Activated naive CD4-positive, alpha-beta T cell treated with anti-CD3 and anti-CD28 coated beads, Interleukin-2, amount 50 U/mL, for 16 hours (primary cell): ENCODE data around the gene EPOP.

Experiments
- DNase-seq: peaks from one replicate; pipeline ENCODE4 v3.0.0-alpha.2; 2020

EPOP gene

DNA sequence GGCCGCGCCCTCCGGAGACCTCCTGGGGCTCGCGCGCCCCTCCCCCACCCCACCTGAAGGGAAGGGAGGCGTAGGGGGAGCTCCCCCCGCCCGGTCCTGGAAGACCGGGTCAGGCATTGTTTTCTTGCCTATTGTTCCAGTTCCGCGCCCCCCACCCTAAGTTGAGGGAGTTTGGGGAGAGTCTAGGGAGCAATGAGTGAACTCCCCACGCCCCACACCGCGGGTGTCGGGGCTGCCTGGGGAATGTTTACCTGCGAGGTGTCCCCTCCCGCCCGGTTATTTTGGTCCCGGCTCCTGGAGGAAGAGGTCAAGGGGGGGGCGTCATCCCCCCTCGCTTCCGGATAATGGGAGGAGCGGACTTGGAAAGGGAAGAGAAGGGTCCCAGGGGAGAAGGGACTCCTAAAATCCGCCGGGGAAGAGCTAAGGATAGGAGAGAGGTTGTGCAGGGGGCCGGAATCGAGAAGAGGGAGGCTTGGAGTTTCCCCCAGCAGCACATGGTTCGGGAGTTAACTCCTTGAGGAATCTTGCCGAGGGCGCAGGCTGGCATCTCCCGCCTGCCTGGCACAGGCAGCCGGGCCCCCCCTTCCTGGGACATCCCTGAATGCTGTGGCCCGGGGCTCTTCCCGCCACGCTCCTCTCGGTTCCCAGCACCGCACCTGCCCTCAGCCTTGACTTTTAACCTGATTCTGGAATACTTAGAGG, 31.2 kb upstream of the EPOP start:
- peak; percentile 41 for DNase-seq

DNA sequence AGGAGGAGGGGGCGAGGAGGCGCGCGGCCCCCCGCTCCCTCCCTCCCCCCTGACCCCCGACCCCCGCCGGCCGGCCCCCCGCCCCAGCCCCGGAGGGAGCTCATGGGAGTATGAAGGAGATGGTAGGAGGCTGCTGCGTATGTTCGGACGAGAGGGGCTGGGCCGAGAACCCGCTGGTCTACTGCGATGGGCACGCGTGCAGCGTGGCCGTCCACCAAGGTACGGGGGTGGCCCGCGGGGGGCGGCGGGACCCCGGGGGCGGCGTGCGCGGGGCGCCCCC, 30.7 kb upstream of the EPOP start:
- no peak for DNase-seq

DNA sequence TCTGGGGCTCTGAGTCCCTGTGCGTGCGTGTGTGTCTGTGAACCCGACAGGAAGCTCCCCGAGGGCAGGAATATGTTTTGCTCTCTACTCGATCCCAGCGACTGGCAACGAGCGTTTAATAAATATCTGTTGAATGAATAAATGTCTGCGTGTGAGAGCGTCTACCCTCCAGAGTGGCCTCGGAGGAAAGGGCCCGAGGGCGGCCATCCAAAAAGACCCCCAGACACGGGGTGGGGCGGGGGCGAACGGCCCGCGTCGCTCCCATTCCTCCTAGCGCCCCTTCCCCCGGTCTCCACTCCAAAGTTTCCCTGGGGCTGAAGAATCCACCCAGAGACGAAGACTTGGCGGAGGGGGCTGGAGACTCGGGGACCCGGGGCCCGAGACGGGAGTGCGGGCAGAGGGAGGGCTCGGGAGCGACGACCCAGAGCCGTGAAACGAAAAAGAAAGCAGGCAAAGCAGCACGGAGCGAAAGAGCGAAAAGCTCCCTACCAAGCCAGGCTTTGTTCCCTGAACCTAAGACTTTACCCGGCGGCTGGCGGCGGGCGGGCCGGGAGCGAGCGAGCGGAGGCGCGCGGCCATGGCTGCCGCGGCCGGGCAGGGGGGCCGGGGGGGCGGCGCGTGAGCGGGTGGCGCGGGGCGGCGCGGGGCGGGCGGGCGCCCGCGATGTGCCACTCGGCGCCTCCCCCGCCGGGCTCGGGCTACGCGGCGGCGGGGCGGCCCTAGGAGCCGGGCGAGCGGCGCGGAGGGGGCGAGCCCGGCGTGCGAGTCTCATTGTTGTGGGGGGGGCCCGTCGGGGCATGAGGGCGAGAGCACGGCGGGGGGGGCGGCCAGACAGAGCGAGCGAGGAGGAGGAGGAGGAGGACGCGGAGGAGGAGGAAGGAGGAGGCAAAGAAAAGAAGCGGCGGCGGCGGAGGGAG, 30.1 kb upstream of the EPOP start, which contains the start of gene MLLT6:
Gene MLLT6, plus strand, starts transcription at position 668 of the 917 bp plus-strand sequence. CDS start 360 bp downstream, outside the sequence.
- DNase-seq = peak; percentile 80

DNA sequence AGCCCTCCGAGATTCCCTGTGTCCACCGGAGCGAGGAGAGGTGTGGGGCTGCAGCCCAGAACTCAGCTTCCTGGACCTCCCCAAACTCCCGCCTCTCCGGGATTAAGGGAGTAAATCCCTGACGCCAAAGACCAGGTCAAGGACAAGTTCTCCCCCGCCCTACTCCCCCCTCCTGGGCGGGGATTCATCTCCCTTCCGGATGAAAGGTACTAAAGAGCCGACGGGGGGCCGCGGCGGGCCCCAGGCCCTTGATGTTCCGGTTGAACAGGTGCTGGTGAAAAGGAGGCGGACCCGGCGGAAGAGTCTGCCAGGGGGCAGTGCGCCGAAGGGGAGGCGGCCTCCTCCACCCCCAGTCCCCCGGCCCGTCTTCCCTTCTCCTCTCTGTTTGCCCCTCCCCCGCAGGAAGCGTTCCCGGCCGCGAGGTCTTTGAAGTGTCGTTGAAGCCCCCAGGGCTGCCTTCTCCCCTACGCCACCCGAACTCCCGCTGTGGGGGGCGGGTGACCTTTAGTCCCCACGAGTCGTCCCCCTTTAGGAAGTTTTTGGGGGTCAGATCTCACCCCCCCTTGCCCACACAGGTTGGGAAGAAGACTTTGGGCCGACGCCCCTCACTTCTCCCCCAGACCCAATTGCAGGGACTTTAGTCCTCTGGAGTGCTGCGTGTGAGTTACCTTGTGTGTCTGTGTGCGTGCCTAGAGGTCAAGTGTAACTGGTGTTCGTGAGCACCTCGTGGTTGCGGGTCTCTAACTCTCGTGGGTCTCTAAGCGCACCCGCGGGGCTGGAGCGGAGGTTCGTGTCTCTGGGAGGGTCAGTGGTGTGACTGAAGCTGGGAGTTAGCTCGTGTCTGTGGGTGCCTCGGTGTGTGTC, 29.2 kb upstream of the EPOP start:
- DNase-seq = peak; percentile 86

DNA sequence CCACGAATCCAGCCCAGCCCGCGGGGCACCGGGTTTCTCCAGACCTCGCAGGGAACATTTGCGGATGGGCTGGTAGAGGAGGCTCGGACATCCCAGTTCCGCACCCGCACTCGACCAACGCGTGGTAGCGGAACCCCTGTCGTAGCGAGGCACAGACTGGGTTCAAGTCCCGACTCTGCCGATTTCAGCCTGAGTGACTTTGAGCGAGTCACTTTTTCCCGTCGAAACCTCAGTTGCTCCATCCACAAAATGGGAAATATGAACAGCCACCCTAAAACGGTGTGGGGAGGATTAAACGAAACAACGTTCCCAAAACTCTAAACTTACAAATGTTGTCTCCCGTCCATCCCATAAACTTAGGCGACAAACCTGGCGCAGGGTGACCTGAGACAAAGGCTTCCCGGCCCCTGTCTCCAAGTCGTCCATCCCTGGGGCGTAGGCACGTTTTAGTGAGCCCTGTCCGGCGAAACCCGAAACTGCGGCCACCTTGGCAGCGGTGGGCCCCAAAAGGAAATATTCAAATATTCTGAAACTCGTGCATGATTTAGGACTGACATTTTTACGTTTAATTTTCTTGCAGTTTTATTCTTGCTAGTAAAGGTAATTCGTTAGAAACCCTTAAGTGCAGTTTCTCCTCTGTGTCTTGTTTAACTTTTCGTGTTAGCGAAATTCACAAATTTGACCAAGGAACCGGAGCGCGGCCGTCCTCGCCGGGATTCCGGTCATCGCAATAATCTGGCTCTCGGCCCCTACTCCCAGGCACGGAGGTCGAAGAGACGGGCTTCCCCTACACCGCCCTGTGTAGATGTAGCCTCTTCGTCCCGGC, 28.4 kb upstream of the EPOP start:
- no peak for DNase-seq

DNA sequence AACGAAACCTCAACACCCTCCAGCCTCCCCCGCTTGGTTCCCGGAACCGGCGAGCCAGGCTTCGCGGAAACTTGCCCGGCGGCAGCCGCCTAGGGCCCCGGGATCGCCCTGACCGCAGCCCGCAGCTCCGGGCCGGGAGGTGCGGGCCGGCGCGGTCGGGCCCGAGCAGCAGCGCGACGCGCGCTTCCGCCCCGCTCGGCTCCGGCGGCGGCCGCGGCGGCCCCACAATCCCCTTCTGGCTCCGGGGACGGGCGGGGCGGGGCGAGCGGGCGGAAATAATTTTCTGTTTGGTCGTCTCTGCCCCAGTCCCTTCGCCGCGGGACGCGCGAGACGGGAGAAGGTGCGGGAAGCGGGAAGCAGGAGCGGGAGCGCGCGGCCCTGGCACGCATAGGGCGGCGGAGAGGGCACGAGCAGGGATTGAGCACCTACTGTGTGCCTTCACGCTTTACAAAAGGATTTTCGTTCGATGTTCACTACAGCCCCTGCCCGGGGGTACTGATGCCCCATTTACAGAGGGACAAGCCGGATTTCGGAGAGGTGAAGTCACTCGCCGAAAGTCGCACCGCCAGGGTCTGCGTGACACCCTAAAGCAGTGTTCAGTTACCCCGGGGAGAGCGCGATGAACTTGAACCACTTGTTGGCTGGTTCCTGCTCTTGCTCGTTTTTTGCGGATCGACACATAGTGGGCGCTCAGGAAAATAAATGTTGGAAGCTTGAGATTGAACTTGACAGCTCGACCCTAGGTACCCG, 27.6 kb upstream of the EPOP start:
- peak; percentile 78 for DNase-seq

DNA sequence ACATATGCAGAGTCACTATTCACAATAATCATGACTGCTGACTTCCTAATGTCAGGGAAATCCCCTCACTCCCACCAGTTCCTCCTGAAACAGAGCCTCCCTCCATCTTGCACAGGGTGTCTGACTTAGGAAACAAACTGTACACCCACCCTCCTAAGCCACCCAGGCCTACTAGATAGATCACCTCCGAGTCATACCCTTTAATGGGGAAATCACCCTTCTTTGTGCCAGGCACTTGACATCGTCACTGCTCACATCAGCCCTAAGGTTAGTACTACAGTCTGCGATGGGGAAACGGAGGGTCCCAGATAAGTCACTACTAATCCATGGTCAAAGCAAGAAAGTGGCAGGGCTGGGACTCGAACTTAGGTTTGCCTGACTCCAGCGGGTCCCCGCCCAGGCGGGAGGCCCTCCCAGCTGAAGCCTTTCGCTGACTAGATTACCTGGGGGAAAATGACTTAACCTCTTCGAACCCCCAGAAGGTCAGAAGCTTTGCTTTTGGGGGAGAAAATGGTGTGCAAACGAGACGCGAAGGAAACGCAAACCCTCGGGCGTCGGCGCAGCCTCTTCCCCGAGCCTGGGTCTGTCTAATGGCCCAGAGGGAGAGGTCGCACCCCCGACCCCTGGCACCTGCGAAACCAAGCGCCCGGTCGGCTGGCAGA, 26.9 kb upstream of the EPOP start:
- DNase-seq = peak; percentile 86

DNA sequence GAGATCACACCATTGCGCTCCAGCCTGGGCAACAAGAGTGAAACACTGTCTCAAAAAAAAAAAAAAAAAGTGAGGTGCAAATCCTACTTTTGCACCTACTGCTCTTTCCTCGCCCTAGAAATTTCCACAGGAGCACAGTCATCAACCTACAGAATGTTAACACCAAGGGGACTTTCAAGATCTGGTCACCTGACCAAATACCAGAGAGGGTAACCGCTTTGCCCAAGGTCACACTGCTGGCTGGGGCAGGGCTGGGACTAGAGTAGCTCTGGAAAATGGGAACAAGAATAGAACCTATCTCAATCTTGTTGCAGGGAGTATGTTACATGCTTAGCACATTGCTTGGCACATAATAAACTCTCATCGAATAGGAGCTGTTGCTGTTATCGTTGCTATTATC, 24.0 kb upstream of the EPOP start:
- no peak for DNase-seq

DNA sequence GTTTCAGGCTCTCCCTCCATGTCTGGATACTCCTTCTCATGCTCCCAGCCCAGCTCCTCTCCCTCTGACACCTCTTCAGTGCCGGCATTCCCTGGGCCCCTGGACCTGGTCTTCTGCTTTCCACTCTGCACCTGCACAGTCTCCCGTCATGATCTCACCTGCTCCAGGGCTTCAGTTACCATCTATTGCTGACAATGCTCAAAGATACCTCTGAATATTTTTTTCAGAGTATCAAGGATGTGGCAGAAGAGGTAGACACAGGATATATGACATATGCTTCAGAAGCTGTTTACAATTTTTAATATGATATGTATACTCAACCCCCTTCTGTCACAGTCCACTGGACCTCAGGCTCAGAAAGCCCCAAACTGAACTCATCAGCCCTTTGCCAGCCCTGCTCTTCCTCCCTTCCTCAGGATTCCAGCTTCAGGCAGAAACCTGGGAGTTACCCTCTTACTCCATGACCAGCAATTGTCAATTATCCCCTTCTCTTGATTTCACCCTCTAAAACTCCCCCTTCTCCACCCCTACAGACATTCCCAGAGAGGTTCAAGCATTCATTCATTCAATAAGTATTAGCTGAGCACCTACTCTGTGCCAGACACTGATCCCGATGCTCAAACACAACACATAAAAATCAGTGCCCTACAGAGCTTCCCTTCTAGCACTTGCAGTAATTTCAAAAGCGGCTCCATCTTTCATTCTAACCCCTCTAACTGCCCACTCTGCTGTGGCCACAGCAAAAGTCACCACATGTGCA, 22.5 kb upstream of the EPOP start:
- DNase-seq = no peak

DNA sequence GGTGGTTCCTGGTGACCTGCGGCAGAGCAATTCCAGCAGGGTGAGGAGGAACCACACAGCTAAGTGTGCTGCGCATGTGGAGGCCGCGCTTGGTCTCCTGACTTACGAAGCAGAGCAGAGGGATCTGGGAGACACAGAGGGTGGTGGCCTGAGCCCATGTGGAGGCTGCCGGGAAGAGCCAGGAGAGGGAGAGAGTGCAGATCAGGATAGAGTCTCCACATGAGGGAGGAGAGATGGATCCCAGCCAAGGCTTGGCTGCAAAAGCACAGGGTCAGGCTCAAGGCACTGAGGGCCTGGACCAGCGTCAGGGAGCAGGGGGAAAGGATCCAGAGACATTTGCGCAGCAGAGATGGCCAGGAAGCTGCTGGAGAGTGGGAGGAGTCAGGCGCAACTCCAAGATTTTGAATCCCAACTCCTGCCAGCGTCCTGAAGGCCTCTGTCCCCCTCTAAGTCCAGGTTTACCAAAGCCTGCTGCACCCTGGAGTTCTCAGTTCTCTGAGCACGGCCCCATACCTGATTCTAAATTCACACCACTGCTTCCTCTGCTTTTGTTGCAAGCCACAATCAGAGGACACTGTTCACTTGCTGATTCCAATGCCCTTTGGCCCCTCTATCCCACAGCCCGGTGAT, 19.1 kb upstream of the EPOP start:
- no peak for DNase-seq

DNA sequence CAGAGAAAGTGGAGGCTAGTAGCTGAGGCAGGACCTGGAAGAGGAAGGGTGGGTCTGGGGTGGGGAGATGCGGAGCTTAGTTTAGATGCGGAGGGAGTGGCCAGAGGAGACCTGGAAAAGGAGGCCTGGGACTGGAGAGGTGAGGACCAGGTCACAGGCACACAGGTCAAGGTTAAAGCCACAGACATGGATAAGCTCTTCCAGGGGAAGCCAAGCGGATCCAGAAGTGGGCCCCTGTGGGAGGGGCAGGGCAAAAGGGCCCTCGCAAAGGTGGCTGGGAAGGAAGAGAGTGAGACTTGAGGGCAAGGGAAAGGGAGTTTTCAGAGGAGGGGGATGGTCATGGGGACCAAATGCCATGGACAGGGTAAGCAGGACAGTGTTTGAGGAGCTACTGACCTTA, 16.4 kb upstream of the EPOP start:
- DNase-seq = no peak

DNA sequence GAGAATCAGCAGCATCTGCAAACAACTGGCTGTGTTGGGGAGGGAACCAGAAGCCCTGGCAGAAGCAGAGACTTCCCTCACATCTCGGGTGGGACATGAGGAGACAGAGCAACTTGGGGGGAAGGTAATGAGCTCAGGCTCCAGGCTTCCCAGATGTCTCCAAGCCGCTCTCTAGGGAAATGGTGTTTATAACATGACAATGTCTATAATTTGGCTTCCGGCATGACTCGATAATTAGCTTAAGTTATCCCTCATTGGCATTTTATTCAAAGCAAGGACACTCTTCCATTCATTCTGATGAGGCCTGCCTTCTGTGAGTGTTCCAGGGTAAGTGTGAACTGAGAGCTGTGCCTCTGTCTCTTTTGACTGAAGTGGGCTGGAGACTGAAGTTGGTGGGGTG, 15.6 kb upstream of the EPOP start:
- DNase-seq = no peak

DNA sequence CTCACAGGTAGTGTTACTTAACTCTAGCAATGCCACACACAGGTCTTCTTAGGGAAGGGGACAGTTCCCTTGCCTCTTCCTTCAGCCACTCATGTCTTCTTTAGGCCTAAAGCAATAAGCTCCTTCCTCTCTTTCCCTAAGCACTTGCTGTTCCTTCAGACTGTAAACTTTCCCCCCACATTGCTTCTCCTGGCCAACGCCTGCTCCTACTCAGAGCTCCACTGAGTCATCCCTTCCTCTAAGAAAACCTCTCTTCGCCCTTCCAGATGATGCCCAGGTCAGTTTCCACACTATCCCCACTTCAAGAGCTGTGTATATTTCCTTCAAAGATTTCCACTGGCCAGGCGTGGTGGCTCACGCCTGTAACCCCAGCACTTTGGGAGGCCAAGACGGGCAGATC, 12.5 kb upstream of the EPOP start:
- DNase-seq = no peak

DNA sequence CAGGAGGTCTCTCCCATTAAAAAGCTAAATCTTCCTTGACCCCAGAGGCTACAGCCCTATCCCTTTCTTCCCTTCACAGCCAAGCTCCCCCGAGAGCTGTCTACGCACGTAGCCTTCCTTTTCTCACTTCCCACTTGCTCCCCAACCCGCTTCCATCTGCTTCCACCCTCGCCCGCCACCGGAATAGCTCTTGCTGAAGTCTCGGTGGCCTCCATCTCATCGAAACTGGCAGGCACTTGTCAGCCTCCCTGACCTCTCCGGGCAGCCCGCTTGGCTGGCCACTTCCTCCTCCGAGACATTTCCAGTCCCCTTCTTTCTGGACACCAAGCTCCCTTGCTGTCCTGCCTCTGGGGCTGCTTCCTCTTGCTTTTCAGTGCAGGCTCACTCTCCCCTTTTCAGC, 10.7 kb upstream of the EPOP start:
- DNase-seq = no peak

DNA sequence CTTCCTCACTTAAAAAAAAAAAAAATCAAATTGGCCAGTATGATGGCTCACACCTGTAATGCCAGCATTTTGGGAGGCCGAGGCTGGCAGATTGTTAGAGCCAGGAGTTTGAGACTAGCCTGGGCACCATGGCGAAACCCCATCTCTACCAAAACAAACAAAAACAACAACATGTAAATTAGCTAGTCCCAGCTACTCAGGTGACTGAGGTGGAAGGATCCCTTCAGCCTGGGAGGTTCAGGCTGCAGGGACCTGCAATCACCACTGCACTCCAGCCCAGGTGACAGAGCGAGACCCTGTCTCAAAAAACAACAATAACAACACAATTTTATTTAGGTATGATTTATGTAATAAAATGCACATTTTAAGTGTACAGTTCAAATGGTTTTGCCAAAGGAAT, 6.3 kb upstream of the EPOP start:
- DNase-seq = no peak

DNA sequence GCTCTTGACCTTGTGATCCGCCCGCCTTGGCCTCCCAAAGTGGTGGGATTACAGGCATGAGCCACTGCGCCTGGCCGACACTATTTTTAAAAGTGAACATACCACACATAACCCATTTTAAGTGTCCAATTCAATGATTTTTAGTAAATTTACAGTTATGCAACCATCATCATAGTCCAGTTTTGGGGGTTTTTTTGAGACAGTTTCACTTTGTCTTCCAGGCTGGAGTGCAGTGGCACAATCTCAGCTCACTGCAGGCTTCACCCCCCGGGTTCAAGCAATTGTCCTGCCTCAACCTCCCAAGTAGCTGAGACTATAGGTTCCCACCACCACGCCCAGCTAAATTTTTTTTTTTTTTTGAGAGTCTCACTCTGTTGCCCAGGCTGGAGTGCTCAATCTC, 3.1 kb upstream of the EPOP start:
- no peak for DNase-seq

DNA sequence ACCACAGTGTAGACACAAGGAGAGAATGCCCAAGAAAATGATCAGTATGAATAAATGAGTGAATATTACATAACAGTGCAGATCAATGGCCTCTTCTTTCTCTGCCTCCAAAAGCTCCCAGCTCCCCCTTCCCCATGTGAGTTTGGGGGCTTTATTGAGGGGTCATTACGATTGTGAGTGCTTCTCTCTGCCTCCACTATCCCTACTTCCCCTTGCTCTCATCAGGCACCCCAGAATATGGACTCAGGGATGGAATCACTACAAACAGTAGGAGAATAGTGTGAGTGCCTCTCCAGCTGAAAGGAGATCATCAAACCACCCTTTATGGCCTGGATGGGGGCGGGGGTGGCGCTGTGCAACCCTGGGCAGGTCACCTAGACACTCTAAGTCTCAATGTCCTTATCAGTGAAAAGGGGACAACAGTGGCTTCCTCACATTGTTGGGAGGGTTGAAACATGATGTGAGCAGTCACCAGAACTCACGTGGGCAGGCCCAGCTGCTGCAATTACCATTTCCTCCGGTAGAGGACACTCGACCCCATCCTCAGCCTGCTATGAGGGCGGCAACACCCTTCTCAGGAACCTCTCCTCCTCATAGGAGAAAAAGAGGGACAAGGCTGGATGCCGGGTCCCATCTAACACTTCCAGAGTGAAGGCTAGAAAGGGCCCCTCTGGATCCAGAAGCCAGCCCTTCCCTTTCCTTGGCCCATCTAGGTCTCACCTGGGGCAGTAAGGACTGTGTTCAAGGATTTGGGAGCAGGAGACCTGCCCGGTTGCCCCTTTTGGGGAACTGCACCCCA, 2.1 kb upstream of the EPOP start:
- peak; percentile 81 for DNase-seq

DNA sequence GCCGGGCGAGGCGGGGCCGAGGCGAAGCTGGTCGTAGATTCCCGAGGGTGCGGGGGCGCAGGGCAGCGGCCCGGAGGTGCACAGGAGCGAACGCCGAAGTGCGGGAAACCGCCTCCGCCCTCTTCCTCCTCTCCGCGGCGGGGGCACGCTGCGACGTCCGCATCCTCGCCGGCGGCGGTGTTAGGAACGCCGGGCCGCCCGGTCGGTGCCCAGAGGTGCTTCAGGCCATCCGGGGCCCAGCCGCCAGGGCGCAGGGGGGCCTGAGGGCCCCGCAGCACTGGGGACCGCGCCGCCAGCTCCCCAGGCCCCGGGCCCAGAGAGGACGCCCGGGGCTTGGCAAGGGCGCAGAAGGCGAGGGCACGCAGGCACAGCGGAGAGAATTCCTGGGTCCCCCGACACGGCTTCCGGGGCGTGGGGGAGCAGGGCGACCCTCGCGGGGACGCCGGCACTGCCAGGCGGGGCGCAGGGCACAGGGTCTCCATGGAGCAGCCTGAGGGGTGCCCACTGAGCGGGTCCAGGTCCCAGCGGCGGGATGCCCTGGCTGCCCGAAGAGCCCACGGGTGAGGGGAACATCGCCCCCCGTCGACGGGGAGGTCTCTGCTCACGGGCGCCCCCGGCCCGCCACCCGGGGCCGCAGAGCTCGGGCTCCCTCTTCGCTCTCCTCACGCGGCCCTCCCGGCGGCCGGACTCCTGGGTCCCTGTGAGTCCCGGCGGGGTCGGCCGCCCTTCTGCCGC, 576 bp downstream of the EPOP start:
- peak; percentile 49 for DNase-seq

DNA sequence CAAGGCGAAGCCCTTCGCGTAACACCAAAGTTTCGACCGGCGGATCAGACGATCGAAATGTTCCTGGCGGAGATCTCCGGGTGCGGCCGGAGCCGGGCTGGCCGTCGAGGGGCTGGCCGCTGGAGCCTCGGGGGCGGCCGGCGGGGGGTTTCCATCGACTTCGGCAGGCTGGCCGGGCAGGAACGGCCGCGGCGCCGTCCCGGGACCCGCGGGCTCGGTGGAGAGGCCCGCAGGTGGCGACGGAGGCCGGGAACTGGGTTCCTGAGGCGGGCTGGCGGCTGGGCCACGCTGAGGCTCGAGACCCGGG, 1.1 kb downstream of the EPOP start:
- DNase-seq = no peak
